ENCODE measurements around the gene ARHGEF37. TPM values are rescaled to one million over a fixed set of nuclear protein-coding genes. Genes with fewer than 3 reads are reported as not detected.

ARHGEF37 gene
- total and polyA plus RNA-seq, 9 of the 15 experiments (the other 6 are each of a cell fraction or from before 2014, with no cell fraction given) = 0.01 to 0.27 (median 0.05) TPM

GRCh38 chr5:149641000-149641576 lies 59.8 kb downstream of the ARHGEF37 start (continued):
- TF ChIP-seq ZMIZ1 (IDR thresholded peaks at IDR 0.05; ENCODE audit: low read depth in 2 of 2, low read length in 2 of 2) (no peak), ZNF707 (CRISPR knock-in tag; conservative IDR thresholded peaks at IDR 0.05) (no peak), NFYB (IDR thresholded peaks at IDR 0.05; ENCODE audit: extremely low read depth, insufficient read length) (peak; percentile 74), TBL1XR1 (IDR thresholded peaks at IDR 0.05; ENCODE audit: low read length in 2 of 2) (no peak), MEF2D (tag; conservative IDR thresholded peaks at IDR 0.05; ENCODE audit: low read depth) (peak; percentile 52; the same call in 1 of the 2 replicates), SOX6 (IDR thresholded peaks at IDR 0.05) (no peak), SNIP1 (IDR thresholded peaks at IDR 0.05; ENCODE audit: low read depth) (no peak), ZNF830 (CRISPR knock-in tag; IDR thresholded peaks at IDR 0.05) (no peak), CREB1 (IDR thresholded peaks at IDR 0.05) (no peak), CREB1 (CRISPR knock-in tag; IDR thresholded peaks at IDR 0.05) (no peak), CLOCK (CRISPR knock-in tag; IDR thresholded peaks at IDR 0.05; ENCODE audit: borderline replicate concordance) (no peak), USF1 (CRISPR knock-in tag; IDR thresholded peaks at IDR 0.05) (peak; percentile 51), MCM5 (IDR thresholded peaks at IDR 0.05; ENCODE audit: low read depth) (no peak), CC2D1A (IDR thresholded peaks at IDR 0.05) (peak; percentile 22; the same call in 1 of the 2 replicates), YY1 (IDR thresholded peaks at IDR 0.05; ENCODE audit: borderline replicate concordance in 1 of 3, control insufficient read depth in 1 of 3, extremely low read depth in 1 of 3, insufficient read depth in 3 of 3, insufficient read length in 1 of 3, insufficient replicate concordance in 2 of 3, low read depth in 1 of 3, low read length in 2 of 3) (peak; percentile 60 to 93 (median 83)), TBP (optimal IDR thresholded peaks at IDR 0.05; ENCODE audit: low read depth, low read length) (peak; percentile 15), TCFL5 (CRISPR knock-in tag; conservative IDR thresholded peaks at IDR 0.05) (no peak), MXI1 (IDR thresholded peaks at IDR 0.05; ENCODE audit: low read depth, low read length) (0 out of 2 replicates have a peak, but pooled peaks have one; percentile 44)

Measured in K562 (cell line).